GM19324 (cell line): ENCODE measurements around the gene USP21.

ENCODE experiments used
- ATAC-seq: cut with Tn5 transposase; IDR thresholded peaks from one replicate; pipeline ENCODE4 v1.9.1; 2021; ENCODE audit warnings: mild to moderate bottlenecking, moderate library complexity; ENCODE audit not compliant: unreplicated experiment, low FRiP score

Gene USP21

GRCh38 chr1:161214369-161214768 lies 55.1 kb downstream of the USP21 start:
- no peak for ATAC-seq

GRCh38 chr1:161215076-161215475 lies 55.8 kb downstream of the USP21 start, which contains the start of gene FCER1G:
FCER1G (plus strand) TSS chr1:161215295; CDS start chr1:161215322, 27 bp downstream.
- ATAC-seq, result no peak
